Measurements from ENCODE around the gene TBX10. TPM values are rescaled to one million over a fixed set of nuclear protein-coding genes. Genes with fewer than 3 reads are reported as not detected.
"Not testable (repeated sequence)": the region's sequence is repeated elsewhere in the genome, so short reads cannot be mapped to it uniquely, and the experiment has no call there.

TBX10 gene
- total and polyA plus RNA-seq, 2 experiments from 2014 or later = 1.2 TPM; not detected in 1

GRCh38 chr11:67640758-67641337 is 1.3 kb upstream of the TBX10 start:
- DNase-seq (ENCODE audit: low read depth in 1 of 2, low spot score in 1 of 2) = no peak
- no peak overlapping the region for H3K27ac ChIP-seq
- no peaks in the 10 kb centered on the region for H3K36me3 ChIP-seq
- no peaks in the 10 kb centered on the region for H3K27me3 ChIP-seq
- H3K4me3 ChIP-seq = no peak overlapping the region
- H3K9me3 ChIP-seq (ENCODE audit: low read depth) = no peaks in the 10 kb centered on the region
- no peaks in the 10 kb centered on the region for H3K4me1 ChIP-seq (ENCODE audit: low read depth)
- no peak for TF ChIP-seq CTCF (IDR thresholded peaks at IDR 0.05; ENCODE audit: low read depth, low read length)

GRCh38 chr11:67640021-67640757 is 626 bp upstream of the TBX10 start:
- no peak overlapping the region for H3K27ac ChIP-seq

GRCh38 chr11:67638535-67639437 is 777 bp downstream of the TBX10 start:
- Histone ChIP-seq H3K27me3 (no peaks in the 10 kb centered on the region), H3K27ac (no peak overlapping the region), H3K4me1 (ENCODE audit: low read depth) (no peaks in the 10 kb centered on the region), H3K36me3 (no peaks in the 10 kb centered on the region), H3K9me3 (ENCODE audit: low read depth) (no peaks in the 10 kb centered on the region), H3K4me3 (no peak overlapping the region)
- no peak for DNase-seq (ENCODE audit: low read depth in 1 of 2, low spot score in 1 of 2)
- TF ChIP-seq CTCF (IDR thresholded peaks at IDR 0.05; ENCODE audit: low read depth, low read length) = no peak

More at GRCh38 chr11:67640021-67640757, 626 bp upstream of the TBX10 start:
- DNase-seq (ENCODE audit: low read depth in 1 of 2, low spot score in 1 of 2) = peak; percentile 68 to 77
- Histone ChIP-seq H3K4me3 (no peak overlapping the region), H3K36me3 (no peaks in the 10 kb centered on the region), H3K27me3 (no peaks in the 10 kb centered on the region), H3K9me3 (ENCODE audit: low read depth) (no peaks in the 10 kb centered on the region), H3K4me1 (ENCODE audit: low read depth) (no peaks in the 10 kb centered on the region)
- peak; percentile 74 for TF ChIP-seq CTCF (IDR thresholded peaks at IDR 0.05; ENCODE audit: low read depth, low read length)

GRCh38 chr11:67637441-67637840 is 2.1 kb downstream of the TBX10 start:
- not testable (repeated sequence) for H3K27me3 ChIP-seq; DNase-seq (ENCODE audit: low read depth in 1 of 2, low spot score in 1 of 2); H3K4me1 ChIP-seq (ENCODE audit: low read depth)

GRCh38 chr11:67636962-67637361 is 2.6 kb downstream of the TBX10 start:
- no peak for TF ChIP-seq CTCF (IDR thresholded peaks at IDR 0.05; ENCODE audit: low read depth, low read length)
- Histone ChIP-seq H3K27me3 (no peaks in the 10 kb centered on the region), H3K4me3 (no peak overlapping the region), H3K4me1 (ENCODE audit: low read depth) (no peaks in the 10 kb centered on the region), H3K36me3 (no peaks in the 10 kb centered on the region), H3K9me3 (ENCODE audit: low read depth) (no peaks in the 10 kb centered on the region), H3K27ac (no peak overlapping the region)
- no peak for DNase-seq (ENCODE audit: low read depth in 1 of 2, low spot score in 1 of 2)

More at GRCh38 chr11:67637441-67637840, 2.1 kb downstream of the TBX10 start:
- not testable (repeated sequence) for H3K36me3 ChIP-seq; H3K27ac ChIP-seq; H3K4me3 ChIP-seq; H3K9me3 ChIP-seq (ENCODE audit: low read depth)

Measured in cardiac muscle cell (in vitro differentiated cells and primary cell).